Right lobe of liver (tissue), 6 donors: ENCODE data around the gene EML4. TPM values are rescaled to one million over a fixed set of nuclear protein-coding genes. Genes with fewer than 3 reads are reported as not detected.

Experiments
- ATAC-seq, 4 donors: fragments of 200-7000 bp; cut with Tn5 transposase; one replicate each; pipeline ENCODE4 v1.9.1; 2020; ENCODE audit warnings: mild to moderate bottlenecking in 4 of 4, moderate library complexity in 4 of 4
- DNase-seq, 3 donors: peaks; one replicate each; pipeline ENCODE4 v3.0.0-alpha.2; 2020
- H3K27ac ChIP-seq, 3 donors: fragments of 200-600 bp; one replicate each; pipeline ENCODE4 v1.8.0; 2022
- H3K27me3 ChIP-seq, 2 donors: fragments of 200-600 bp; one replicate each; pipeline ENCODE4 v1.8.0; 2022
- H3K36me3 ChIP-seq, 4 donors: fragments of 200-600 bp; sonication (generic) in 1 of 4; one replicate each; pipeline versions ENCODE4 v1.5.1 to v1.8.0; 2017 to 2022; ENCODE audit warnings: control low read depth in 1 of 4
- H3K4me1 ChIP-seq, 4 donors: fragments of 200-600 bp; sonication (generic) in 1 of 4; one replicate each; pipeline versions ENCODE4 v1.5.1 to v1.8.0; 2017 to 2022; ENCODE audit warnings: control low read depth in 1 of 4
- H3K4me3 ChIP-seq, 3 donors: fragments of 200-600 bp; one replicate each; pipeline ENCODE4 v1.8.0; 2022
- H3K9me3 ChIP-seq, 4 donors: fragments of 200-600 bp; sonication (generic) in 1 of 4; one replicate each; pipeline versions ENCODE4 v1.5.1 to v1.8.0; 2017 to 2022; ENCODE audit warnings: control low read depth in 1 of 4
- CTCF ChIP-seq, 4 donors: fragments of 200-600 bp in 3 of 4; fragments of 450-650 bp in 1 of 4; IDR thresholded peaks; one replicate each; pipeline versions ENCODE4 v1.5.1 to v1.8.0; 2016 to 2022; ENCODE audit warnings: antibody characterized with exemption in 4 of 4, mild to moderate bottlenecking in 2 of 4
- POLR2A ChIP-seq: fragments of 450-650 bp; IDR thresholded peaks from one replicate; pipeline ENCODE4 v1.6.1; 2017; ENCODE audit warnings: antibody characterized with exemption, mild to moderate bottlenecking
- WGBS: methylation state at CpG from one replicate; pipeline ENCODE4 v1.1.6; 2018; ENCODE audit warnings: low coverage, low lambda C conversion rate; ENCODE audit not compliant: insufficient coverage; ENCODE audit errors: missing lambda C conversion rate; 5-methylcytosine and 5-hydroxymethylcytosine counted together
- intact Hi-C, 2 donors: fragments of 100-400 bp; cut with DNase I; formaldehyde crosslinking; loops; one replicate each; pipeline versions ENCODE4 v1.11.2 to v1.14.1; 2022
- total RNA-seq, 6 experiments: library from RNA; depleted of rRNA in 2 of 6; stranded (reverse); fragments of >200 nt in 2 of 6; fragmentation: NEBNext Ultra II Directional in 3 of 6; extraction: Animal tissue kit (Norgen Biotek cat#: 25700) in 3 of 6; gene quantifications; one replicate each; pipeline versions ENCODE4 v1.1.0 to v1.2.4, GENCODE V29; 2016 to 2023
- donor health status: DM: no; HTN: yes; CAD: no.
- donor health status: DM: no; HTN: no; CAD: no.
- donor health status: DM: no; HTN: no; CAD: no.
- donor health status: DM: no; HTN: yes; CAD: no.
- donor health status: DM: no; HTN: yes; CAD: no.

EML4 gene
- total RNA-seq, 6 experiments from 2014 or later, result 28.3 to 55.7 (median 36.7) TPM

DNA sequence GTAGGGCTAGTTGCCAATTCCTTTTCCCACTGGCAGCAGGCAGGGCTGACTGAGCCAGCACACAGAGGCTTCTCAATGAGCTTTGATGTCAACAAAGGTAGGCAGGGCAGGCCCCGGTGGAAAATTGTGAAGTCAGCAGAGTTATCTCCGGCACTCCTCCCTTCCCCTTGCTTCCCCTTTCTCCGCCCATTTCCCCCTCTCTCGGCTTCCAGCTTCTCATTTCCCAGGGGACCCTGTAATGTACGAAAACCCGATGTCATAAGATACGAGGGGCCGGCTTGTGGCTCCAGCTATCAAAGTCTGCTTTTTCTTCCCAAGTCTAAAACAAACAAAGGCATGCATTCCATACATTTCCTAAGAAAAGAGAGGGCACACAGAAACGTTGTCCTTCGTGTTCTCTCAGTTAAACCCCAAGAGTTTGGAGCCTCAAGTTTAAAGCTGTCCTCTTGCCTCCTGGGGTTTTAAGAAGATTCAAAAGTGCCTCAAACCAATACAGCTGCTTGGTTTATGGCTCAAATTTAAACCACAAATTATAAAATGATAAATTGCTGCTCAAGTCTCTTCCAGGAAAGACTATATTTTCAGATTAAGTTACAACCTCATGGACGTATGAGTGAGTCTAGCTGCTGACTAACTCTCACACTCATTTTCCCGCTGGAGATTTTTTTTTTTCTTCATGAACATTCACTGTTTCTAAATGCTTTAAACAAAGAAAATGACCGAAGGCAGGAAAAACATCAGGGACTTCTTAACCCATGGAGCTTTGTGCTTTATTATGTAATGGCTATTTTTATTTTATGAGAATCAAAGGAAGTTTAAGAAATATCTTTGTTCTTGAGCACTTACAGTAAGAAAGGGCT is 27.2 kb upstream of the EML4 start:
- no peaks in the 10 kb centered on the region for H3K27me3 ChIP-seq
- TF ChIP-seq POLR2A, result no peak
- no peak for TF ChIP-seq CTCF (IDR thresholded peaks at IDR 0.05)
- DNase-seq (peak; percentile 61 to 82 (median 81)), ATAC-seq (peak; percentile 88 to 95 (median 94))
- H3K4me3 ChIP-seq, result peak overlapping the region in 1 of 3 donors; percentile 11
- H3K27ac ChIP-seq, result peak overlapping the region; percentile 40 to 71 (median 71)
- H3K36me3 ChIP-seq, result no peaks in the 10 kb centered on the region
- WGBS, result 4% methylated on average over 13 of the region's 13 CpGs
- H3K4me1 ChIP-seq, result peaks cover 0 to 18% (median 4%) of the 10 kb centered on the region in 4 donors
- no peaks in the 10 kb centered on the region for H3K9me3 ChIP-seq
- intact Hi-C loops, result no loop called here

DNA sequence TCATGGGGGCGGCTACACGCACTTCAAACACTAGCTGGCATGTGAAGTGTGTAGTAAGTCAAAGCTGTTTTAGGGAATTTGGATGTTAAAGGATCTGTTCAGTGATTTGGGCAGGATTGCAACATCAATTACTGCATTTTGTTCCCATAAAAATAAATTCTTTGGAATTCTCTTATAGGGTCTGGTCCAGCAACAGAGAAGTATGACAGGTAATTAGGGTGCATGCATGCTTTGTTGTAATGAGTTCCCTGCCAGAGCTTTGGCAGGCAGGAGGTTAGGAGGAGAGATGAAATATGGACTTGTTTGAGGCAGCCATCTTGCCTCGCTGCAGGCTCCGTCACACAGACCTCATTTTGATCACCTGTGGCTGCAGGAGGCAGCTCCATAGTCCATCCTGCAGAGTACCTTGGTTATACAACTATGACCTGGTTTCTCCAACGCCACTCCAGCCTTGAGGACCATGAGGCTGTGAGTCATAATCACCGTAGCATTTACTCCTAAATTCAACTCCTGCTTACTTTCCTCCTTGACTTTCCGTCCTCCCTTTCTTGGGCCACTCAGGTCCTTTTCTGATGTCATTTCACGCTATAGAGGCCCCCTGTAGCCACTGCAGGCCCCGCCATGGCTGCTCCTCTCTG is 26.5 kb upstream of the EML4 start:
- Histone ChIP-seq H3K36me3 (no peaks in the 10 kb centered on the region), H3K27me3 (no peaks in the 10 kb centered on the region), H3K4me1 (peaks cover 0 to 20% (median 7%) of the 10 kb centered on the region in 4 donors), H3K27ac (peak overlapping the region in 2 of 3 donors; percentile 71), H3K9me3 (no peaks in the 10 kb centered on the region), H3K4me3 (no peak overlapping the region)
- DNase-seq, result no peak
- 62% methylated on average over 6 of the region's 9 CpGs for WGBS
- intact Hi-C loops, result no loop called here
- ATAC-seq, result no peak
- TF ChIP-seq CTCF (IDR thresholded peaks at IDR 0.05) (no peak), POLR2A (no peak)

DNA sequence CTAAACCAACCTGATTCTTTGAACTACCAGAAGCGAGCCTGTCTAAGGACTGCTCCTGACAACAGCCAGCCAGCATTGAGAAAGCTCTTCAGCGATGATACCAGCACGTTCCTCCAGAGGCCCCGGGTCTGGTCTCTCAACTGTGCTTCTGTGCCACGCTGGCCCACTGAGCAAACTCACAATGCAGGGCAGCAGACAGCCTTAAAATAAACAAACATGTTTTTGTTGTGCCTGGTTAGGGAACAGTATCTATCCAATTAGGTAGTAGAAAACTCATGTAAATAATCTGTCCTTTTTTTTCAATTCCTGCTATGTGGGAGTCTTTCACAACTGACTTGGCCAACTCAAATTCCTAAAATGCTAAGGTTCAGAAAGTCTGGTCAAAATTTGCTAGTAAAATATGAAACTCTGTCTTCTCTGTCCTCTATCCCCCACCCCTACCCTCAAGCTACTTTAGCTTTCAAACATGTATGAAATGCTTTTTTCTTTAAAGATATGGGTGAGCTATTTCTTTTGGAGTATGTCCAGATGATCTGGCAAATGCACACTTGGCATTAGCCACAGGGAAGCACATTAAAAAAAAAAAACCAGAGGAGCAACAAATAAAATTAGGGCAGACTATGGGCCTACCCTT is 21.4 kb upstream of the EML4 start:
- Histone ChIP-seq H3K27ac (peak overlapping the region; percentile 43 to 93 (median 90)), H3K4me3 (no peak overlapping the region), H3K36me3 (no peaks in the 10 kb centered on the region), H3K9me3 (no peaks in the 10 kb centered on the region), H3K4me1 (peaks cover 0 to 15% (median 7%) of the 10 kb centered on the region in 4 donors), H3K27me3 (no peaks in the 10 kb centered on the region)
- DNase-seq, result peak; percentile 44 to 67 (median 64)
- intact Hi-C loops, result no loop called here
- TF ChIP-seq CTCF (IDR thresholded peaks at IDR 0.05), result no peak
- TF ChIP-seq POLR2A, result no peak
- peak; percentile 86 to 95 (median 94) for ATAC-seq
- WGBS, result 10% methylated on average over 3 of the region's 5 CpGs

- H3K4me1 ChIP-seq, result peaks cover 0 to 15% (median 7%) of the 10 kb centered on the region in 4 donors
- DNase-seq (no peak), ATAC-seq (no peak)
- H3K9me3 ChIP-seq, result no peaks in the 10 kb centered on the region
- H3K27me3 ChIP-seq, result no peaks in the 10 kb centered on the region
- no peak overlapping the region for H3K4me3 ChIP-seq
- no peak for TF ChIP-seq POLR2A
- no peak for TF ChIP-seq CTCF (IDR thresholded peaks at IDR 0.05)
- no peaks in the 10 kb centered on the region for H3K36me3 ChIP-seq
- no peak overlapping the region for H3K27ac ChIP-seq
- intact Hi-C loops, result no loop called here
Measured at GRCh38 chr2:42150159-42150558, 19.0 kb upstream of the EML4 start.
